CD4-positive, CD25-positive, alpha-beta regulatory T cell (primary cell): ENCODE measurements around the gene TNPO1. TPM values are rescaled to one million over a fixed set of nuclear protein-coding genes. Genes with fewer than 3 reads are reported as not detected.

ENCODE experiments used
- ATAC-seq, 2 donors: fragments of 150-1000 bp; cut with Tn5 transposase; one replicate each; pipeline ENCODE4 v1.10.0; 2021; ENCODE audit warnings: low read depth in 2 of 2, moderate number of reproducible peaks in 2 of 2, moderate library complexity in 1 of 2
- DNase-seq, 3 donors: peaks; one replicate each; pipeline versions ENCODE4 v3.0.0 to v3.0.0-alpha.2; 2012 to 2022; ENCODE audit warnings: mixed read lengths in 1 of 3
- H3K27ac ChIP-seq: one replicate; pipeline ENCODE4 v1.7.0; 2013; ENCODE audit warnings: mild to moderate bottlenecking, low read length; ENCODE audit not compliant: insufficient read depth, poor library complexity, severe bottlenecking
- H3K27me3 ChIP-seq: one replicate; pipeline ENCODE4 v1.7.0; 2013; ENCODE audit warnings: low read length; ENCODE audit not compliant: control insufficient read depth, insufficient read depth
- H3K36me3 ChIP-seq: one replicate; pipeline ENCODE4 v1.7.0; 2013; ENCODE audit warnings: mild to moderate bottlenecking, low read length, moderate library complexity; ENCODE audit not compliant: control insufficient read depth, insufficient read depth
- H3K4me1 ChIP-seq: 2 replicates; pipeline ENCODE4 v1.7.0; 2013; ENCODE audit warnings: mild to moderate bottlenecking, low read length; ENCODE audit not compliant: insufficient read depth, control insufficient read depth, poor library complexity, severe bottlenecking
- H3K4me3 ChIP-seq: one replicate; pipeline ENCODE4 v1.7.0; 2013; ENCODE audit warnings: low read depth, mild to moderate bottlenecking, low read length, moderate library complexity
- H3K9me3 ChIP-seq, 2 experiments: 1 replicate in 1 of 2; 2 replicates in 1 of 2; pipeline ENCODE4 v1.7.0; 2013; ENCODE audit warnings: low read length in 2 of 2, mild to moderate bottlenecking in 1 of 2, moderate library complexity in 1 of 2; ENCODE audit not compliant: control insufficient read depth in 2 of 2
- H3K27ac Mint-ChIP-seq, 3 donors: one replicate each; pipeline ENCODE4 v1.8.0; 2020 to 2022; ENCODE audit warnings: mild to moderate bottlenecking in 3 of 3, mixed read lengths in 3 of 3, moderate library complexity in 2 of 3
- H3K27me3 Mint-ChIP-seq: one replicate; pipeline ENCODE4 v1.8.0; 2022; ENCODE audit warnings: mild to moderate bottlenecking, mixed read lengths
- H3K36me3 Mint-ChIP-seq: one replicate; pipeline ENCODE4 v1.8.0; 2020; ENCODE audit warnings: mixed read lengths
- H3K4me1 Mint-ChIP-seq, 4 donors: one replicate each; pipeline ENCODE4 v1.8.0; 2020 to 2022; ENCODE audit warnings: mixed read lengths in 4 of 4, mild to moderate bottlenecking in 1 of 4
- H3K4me3 Mint-ChIP-seq, 4 donors: one replicate each; pipeline ENCODE4 v1.8.0; 2020 to 2022; ENCODE audit warnings: mild to moderate bottlenecking in 4 of 4, mixed read lengths in 4 of 4, moderate library complexity in 3 of 4
- H3K9me3 Mint-ChIP-seq, 7 donors: one replicate each; pipeline ENCODE4 v1.8.0; 2020 to 2022; ENCODE audit warnings: mixed read lengths in 7 of 7, mild to moderate bottlenecking in 3 of 7, moderate library complexity in 2 of 7
- polyA plus RNA-seq, 4 donors: library from polyadenylated mRNA; unstranded; fragments of 300-500 nt; fragmentation: Illumina TruSeq; gene quantifications; one replicate each; pipeline ENCODE4 v1.2.3, GENCODE V29; 2021
- total RNA-seq: library from RNA; stranded (reverse); gene quantifications from one replicate; pipeline ENCODE4 v1.2.3, GENCODE V29; 2022

TNPO1 gene
- total and polyA plus RNA-seq, 5 donors from 2014 or later: 38.5 to 71.0 (median 44.7) TPM

DNA sequence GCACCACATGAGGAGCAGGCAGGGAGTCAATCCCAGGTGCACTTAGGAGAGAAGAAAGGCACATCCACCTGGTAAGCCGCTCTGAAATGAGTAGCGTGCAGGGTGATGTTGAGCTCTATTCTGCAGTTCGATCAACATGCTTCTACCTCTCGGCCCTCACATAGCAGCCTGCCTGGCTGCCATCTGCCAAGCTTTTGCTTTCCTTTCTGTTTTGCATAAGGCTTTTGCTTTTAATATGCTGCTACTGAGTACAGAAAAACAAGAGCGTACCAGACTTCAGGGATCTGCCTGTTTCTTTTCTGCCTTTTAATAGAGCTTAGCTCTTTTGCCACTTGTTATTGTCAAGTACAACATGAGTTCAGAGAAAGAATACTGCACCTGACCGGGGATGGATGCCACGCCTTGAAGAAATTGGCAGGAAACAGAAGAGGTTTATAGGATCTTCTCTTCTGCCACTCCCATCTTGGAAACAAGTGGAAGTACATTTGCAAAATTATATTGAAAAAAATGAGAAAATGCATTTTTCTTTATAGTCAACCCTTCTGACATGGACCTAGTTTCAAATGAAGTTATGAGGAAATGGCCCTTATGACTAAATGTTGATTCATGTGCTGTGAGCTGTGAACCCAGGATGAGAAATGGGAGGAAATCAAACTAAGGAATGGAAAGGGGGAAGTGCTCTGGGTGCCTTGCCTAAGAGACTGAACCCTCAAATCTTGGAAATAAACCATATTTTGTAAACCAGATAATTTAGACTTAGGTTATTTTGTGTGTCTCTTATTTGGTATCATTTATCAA lies 135.4 kb downstream of the TNPO1 start:
- peaks cover 17% of the 10 kb centered on the region for H3K4me1 ChIP-seq
- Mint-ChIP-seq H3K27me3 (peaks cover 55% of the 10 kb centered on the region), H3K36me3 (no peaks in the 10 kb centered on the region), H3K4me1 (peaks cover 0 to 21% (median 10%) of the 10 kb centered on the region in 4 donors), H3K4me3 (peak overlapping the region in 1 of 4 donors; percentile 27), H3K27ac (no peak overlapping the region), H3K9me3 (peaks cover 0 to 6% (median 0%) of the 10 kb centered on the region in 7 donors)
- H3K27ac ChIP-seq: no peak overlapping the region
- ATAC-seq: no peak
- H3K4me3 ChIP-seq: no peak overlapping the region
- no peaks in the 10 kb centered on the region for H3K36me3 ChIP-seq
- no peak for DNase-seq
- H3K9me3 ChIP-seq: no peaks in the 10 kb centered on the region
- peaks cover 18% of the 10 kb centered on the region for H3K27me3 ChIP-seq

DNA sequence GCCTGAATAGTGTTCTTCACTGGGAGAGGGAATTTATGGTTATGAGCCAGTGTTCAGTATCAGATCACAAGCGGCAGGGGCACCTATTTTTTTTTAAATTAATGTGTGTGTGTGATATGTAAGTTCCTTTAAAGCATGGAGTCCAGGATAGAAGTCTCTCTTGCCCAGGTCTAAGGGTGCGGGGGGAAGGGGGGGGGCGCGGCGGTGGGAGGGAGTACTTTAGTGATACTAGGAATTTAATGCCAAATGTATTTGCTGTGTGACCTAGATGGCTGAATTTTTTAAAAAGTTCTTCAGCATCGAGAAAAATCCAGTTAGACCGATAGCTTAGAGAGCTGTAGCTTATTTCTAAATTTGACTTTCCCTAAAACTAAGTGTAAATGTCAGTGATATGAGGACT lies 137.9 kb downstream of the TNPO1 start:
- Histone ChIP-seq H3K4me3 (no peak overlapping the region), H3K27me3 (peaks cover 36% of the 10 kb centered on the region), H3K27ac (no peak overlapping the region), H3K36me3 (no peaks in the 10 kb centered on the region), H3K9me3 (no peaks in the 10 kb centered on the region), H3K4me1 (peaks cover 17% of the 10 kb centered on the region)
- H3K4me1 Mint-ChIP-seq: peaks cover 0 to 24% (median 14%) of the 10 kb centered on the region in 4 donors
- DNase-seq (no peak), ATAC-seq (no peak)
- peaks cover 0 to 3% (median 0%) of the 10 kb centered on the region in 7 donors for H3K9me3 Mint-ChIP-seq
- peak overlapping the region; percentile 22 to 99 (median 94) for H3K4me3 Mint-ChIP-seq
- H3K27ac Mint-ChIP-seq: no peak overlapping the region
- peaks cover 65% of the 10 kb centered on the region for H3K27me3 Mint-ChIP-seq
- H3K36me3 Mint-ChIP-seq: no peaks in the 10 kb centered on the region

DNA sequence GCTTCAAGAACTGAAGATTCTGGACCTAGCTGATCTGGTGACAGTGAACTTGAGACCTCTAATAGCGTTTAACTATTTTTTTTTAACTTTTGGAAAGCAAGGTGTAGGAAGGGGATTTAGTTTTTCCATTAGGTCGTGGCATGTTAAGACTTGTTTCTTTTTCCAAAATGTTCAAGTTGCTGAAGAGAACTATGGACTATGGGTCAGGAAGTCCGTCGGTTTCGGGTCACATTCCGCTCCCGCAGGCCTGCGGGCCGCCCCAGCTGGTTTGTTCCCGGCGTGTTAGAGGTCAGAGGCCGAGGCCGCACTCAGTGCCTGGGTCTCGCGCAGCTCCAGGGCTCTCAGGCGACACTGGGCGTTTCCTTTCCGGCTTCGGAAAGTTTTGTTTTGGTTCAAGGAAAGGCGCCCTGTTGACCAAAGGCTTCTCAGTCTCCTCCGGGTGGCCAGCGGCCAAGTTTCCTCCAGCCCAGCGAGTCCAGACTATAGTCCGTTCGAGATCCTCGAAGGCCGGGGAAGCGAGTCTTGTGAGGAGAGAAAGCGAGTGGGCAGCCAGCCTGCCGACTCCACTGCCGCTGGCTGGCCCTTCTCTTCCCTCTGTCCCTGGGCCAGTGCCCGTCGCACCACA lies 138.8 kb downstream of the TNPO1 start:
- peaks cover 0 to 3% (median 0%) of the 10 kb centered on the region in 7 donors for H3K9me3 Mint-ChIP-seq
- H3K36me3 ChIP-seq: no peaks in the 10 kb centered on the region
- DNase-seq (peak in 1 of 3 donors; percentile 5), ATAC-seq (peak in 1 of 2 donors; percentile 2)
- peaks cover 71% of the 10 kb centered on the region for H3K27me3 Mint-ChIP-seq
- H3K27me3 ChIP-seq: peaks cover 36% of the 10 kb centered on the region
- peak overlapping the region; percentile 93 to 99 (median 95) for H3K4me3 Mint-ChIP-seq
- peak overlapping the region; percentile 57 to 94 (median 91) for H3K27ac Mint-ChIP-seq
- peak overlapping the region; percentile 78 for H3K4me3 ChIP-seq
- H3K36me3 Mint-ChIP-seq: no peaks in the 10 kb centered on the region
- H3K27ac ChIP-seq: no peak overlapping the region
- peaks cover 0 to 24% (median 14%) of the 10 kb centered on the region in 4 donors for H3K4me1 Mint-ChIP-seq
- H3K9me3 ChIP-seq: no peaks in the 10 kb centered on the region
- H3K4me1 ChIP-seq: peaks cover 17% of the 10 kb centered on the region

DNA sequence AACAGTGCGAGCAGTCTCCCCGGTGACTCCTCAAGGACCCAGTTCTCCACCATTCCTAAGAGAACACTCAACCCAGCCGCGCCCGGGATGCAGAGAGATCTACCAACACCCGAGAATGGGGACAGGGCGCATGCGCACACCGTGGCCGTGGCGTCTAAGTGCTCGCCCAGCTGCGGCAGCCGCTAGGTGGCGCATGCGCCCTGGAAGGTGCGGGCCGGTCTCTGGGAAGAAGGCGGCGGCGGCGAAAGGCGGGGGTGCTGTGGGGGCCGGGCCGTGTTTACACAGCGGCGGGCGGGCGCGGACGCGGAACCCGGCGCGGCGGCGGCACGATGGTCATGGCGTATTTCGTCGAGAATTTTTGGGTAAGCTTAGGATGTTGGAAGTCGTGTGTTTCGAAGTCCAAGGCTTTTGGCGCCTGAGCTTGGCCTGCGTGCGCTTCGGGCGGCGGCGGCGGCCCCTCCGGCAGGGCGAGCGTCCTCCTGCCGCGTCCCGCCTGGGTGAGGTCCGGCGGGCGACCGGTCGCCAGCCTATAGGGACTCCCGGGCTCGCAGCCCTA lies 139.4 kb downstream of the TNPO1 start, which contains the start of gene FCHO2:
TSS of gene FCHO2 (plus strand) at position 274 of the 556 bp plus-strand sequence. CDS start at position 330, 56 bp downstream.
- Histone ChIP-seq H3K27ac (no peak within 1 kb of the TSS), H3K4me1 (peaks cover 17% of the 10 kb centered on the region), H3K36me3 (no peaks in the 10 kb centered on the region), H3K4me3 (peak within 1 kb of the TSS; percentile 78), H3K9me3 (no peaks in the 10 kb centered on the region), H3K27me3 (peaks cover 36% of the 10 kb centered on the region)
- Mint-ChIP-seq H3K4me3 (peak within 1 kb of the TSS; percentile 93 to 99 (median 95)), H3K9me3 (peaks cover 0 to 3% (median 0%) of the 10 kb centered on the region in 7 donors), H3K27me3 (peaks cover 71% of the 10 kb centered on the region), H3K4me1 (peaks cover 0 to 24% (median 14%) of the 10 kb centered on the region in 4 donors), H3K36me3 (no peaks in the 10 kb centered on the region), H3K27ac (peak within 1 kb of the TSS; percentile 86 to 94 (median 91))
- peak; percentile 91 to 94 for ATAC-seq
- peak; percentile 90 to 93 (median 91) for DNase-seq

DNA sequence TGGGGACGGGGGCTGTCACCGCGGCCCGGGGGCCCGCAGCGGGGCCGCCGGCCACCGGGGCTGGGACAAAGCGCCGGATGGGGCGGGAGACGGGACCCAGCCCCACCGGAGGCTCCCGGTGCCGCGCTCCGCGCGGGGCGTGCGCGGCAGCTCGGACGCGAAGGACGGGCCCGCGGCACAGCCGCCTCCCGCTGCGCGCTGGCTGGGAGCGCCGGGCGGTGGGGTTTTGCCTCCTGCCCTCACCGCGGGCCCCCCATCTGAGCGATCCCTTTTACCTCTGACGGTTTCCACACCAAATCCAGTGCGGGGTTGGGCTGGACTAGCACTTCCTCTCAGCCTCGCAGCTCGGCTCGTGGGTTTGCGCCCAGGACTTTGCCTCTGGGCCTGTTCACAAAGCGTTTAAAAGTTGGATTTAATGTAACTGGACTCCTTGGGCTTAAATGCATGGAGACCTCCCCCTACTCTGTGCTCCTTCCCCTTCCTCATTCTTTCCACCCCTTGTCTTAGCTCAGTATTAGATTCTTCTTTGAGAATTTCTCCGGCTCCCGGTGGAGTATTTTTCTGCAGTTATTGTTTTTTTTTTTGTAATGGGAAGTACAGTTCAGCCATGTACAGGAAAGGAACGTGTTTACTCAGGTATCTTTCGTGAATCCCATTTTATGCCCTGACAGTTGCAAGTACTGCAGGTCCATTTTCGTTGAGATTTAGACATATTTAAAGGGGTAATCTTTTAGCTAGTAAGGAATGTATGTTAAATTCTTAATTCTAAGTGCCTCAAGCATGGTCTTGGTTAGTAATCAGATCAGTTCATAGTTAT lies 140.1 kb downstream of the TNPO1 start:
- peak overlapping the region; percentile 53 for H3K4me3 ChIP-seq
- no peaks in the 10 kb centered on the region for H3K36me3 ChIP-seq
- H3K27ac ChIP-seq: no peak overlapping the region
- Mint-ChIP-seq H3K36me3 (no peaks in the 10 kb centered on the region), H3K27me3 (peaks cover 68% of the 10 kb centered on the region), H3K4me3 (peak overlapping the region; percentile 83 to 92 (median 87)), H3K4me1 (peaks cover 0 to 24% (median 14%) of the 10 kb centered on the region in 4 donors), H3K27ac (peak overlapping the region; percentile 12 to 86 (median 68)), H3K9me3 (peaks cover 0 to 3% (median 0%) of the 10 kb centered on the region in 7 donors)
- peaks cover 34% of the 10 kb centered on the region for H3K27me3 ChIP-seq
- peak; percentile 2 to 31 (median 19) for DNase-seq
- H3K4me1 ChIP-seq: peaks cover 17% of the 10 kb centered on the region
- H3K9me3 ChIP-seq: no peaks in the 10 kb centered on the region
- peak; percentile 6 to 10 for ATAC-seq

DNA sequence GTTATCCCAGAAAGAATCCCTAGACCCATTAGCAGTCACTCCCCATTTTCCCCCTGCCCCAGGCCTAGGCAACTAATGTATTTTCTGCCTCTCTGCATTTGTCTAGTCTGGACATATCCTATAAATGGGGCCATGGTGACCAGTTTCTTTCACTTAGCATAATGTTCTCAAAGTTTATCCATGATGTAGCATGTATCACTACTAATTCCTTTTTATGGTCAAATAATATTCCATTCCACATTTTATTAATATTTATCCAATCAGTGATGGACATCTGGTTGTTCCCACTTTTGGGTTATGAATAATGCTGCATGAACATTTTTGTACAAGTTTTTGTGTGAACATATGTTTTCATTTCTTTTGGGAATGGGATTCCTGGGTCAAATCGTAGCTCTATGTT lies 140.9 kb downstream of the TNPO1 start:
- DNase-seq (no peak), ATAC-seq (no peak)
- H3K4me3 ChIP-seq: no peak overlapping the region
- no peak overlapping the region for H3K27ac ChIP-seq
- H3K9me3 ChIP-seq: no peaks in the 10 kb centered on the region
- Mint-ChIP-seq H3K4me1 (peaks cover 0 to 24% (median 14%) of the 10 kb centered on the region in 4 donors), H3K4me3 (peak overlapping the region; percentile 43 to 89 (median 84)), H3K27me3 (peaks cover 71% of the 10 kb centered on the region), H3K9me3 (peaks cover 0 to 3% (median 0%) of the 10 kb centered on the region in 7 donors), H3K27ac (no peak overlapping the region), H3K36me3 (no peaks in the 10 kb centered on the region)
- H3K4me1 ChIP-seq: peaks cover 17% of the 10 kb centered on the region
- no peaks in the 10 kb centered on the region for H3K36me3 ChIP-seq
- peaks cover 28% of the 10 kb centered on the region for H3K27me3 ChIP-seq

DNA sequence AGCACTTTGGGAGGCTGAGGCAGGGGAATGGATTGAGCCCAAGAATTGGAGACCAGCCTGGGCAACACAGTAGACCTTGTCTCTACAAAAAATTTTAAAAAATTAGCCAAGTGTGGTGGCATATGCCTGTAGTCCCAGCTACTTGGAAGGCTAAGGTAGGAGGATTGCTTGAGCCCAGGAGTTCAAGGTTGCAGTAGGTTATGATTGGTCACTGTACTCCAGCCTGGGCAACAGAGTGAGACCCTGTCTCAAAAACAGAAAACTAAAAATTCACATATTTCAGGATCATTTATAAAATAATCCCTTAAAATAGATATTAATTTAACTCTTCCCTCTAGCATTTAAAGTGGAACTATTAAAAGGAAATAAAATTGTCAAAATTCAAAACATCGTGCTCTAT lies 142.8 kb downstream of the TNPO1 start:
- Histone ChIP-seq H3K27ac (no peak overlapping the region), H3K36me3 (no peaks in the 10 kb centered on the region), H3K4me1 (peaks cover 17% of the 10 kb centered on the region), H3K9me3 (no peaks in the 10 kb centered on the region), H3K4me3 (no peak overlapping the region), H3K27me3 (peaks cover 24% of the 10 kb centered on the region)
- Mint-ChIP-seq H3K36me3 (no peaks in the 10 kb centered on the region), H3K4me3 (no peak overlapping the region), H3K4me1 (peaks cover 0 to 21% (median 14%) of the 10 kb centered on the region in 4 donors), H3K27ac (no peak overlapping the region), H3K27me3 (peaks cover 60% of the 10 kb centered on the region), H3K9me3 (peaks cover 0 to 3% (median 0%) of the 10 kb centered on the region in 7 donors)
- no peak for ATAC-seq
- DNase-seq: no peak
